ENCODE results near the gene DCDC1.

The DCDC1 gene

GRCh38 chr11:30879322-30880005 lies 490.1 kb downstream of the DCDC1 start:
- no peak for TF ChIP-seq TCF12 (IDR thresholded peaks at IDR 0.05; ENCODE audit: low read depth)
- no peak for TF ChIP-seq MAX (IDR thresholded peaks at IDR 0.05)
- no peak for TF ChIP-seq NFIC (IDR thresholded peaks at IDR 0.05)
- no peak for TF ChIP-seq EP300 (IDR thresholded peaks at IDR 0.05; ENCODE audit: borderline replicate concordance)
- TF ChIP-seq TEAD4 (IDR thresholded peaks at IDR 0.05) = no peak
- no peak for TF ChIP-seq CREB1 (IDR thresholded peaks at IDR 0.05; ENCODE audit: low read depth)
- TF ChIP-seq TAF1 (IDR thresholded peaks at IDR 0.05; ENCODE audit: low read depth) = no peak
- no peak for TF ChIP-seq FOXM1 (IDR thresholded peaks at IDR 0.05; ENCODE audit: borderline replicate concordance, low read depth)
- no peak for TF ChIP-seq ZBTB7A (IDR thresholded peaks at IDR 0.05; ENCODE audit: low read depth)
- no peak for TF ChIP-seq EGR1 (IDR thresholded peaks at IDR 0.05)
- no peak for TF ChIP-seq REST (IDR thresholded peaks at IDR 0.05; ENCODE audit: low read depth)

- TF ChIP-seq TAF1 (IDR thresholded peaks at IDR 0.05; ENCODE audit: low read depth) (no peak), EGR1 (IDR thresholded peaks at IDR 0.05) (no peak), FOXM1 (IDR thresholded peaks at IDR 0.05; ENCODE audit: borderline replicate concordance, low read depth) (no peak), ZBTB7A (IDR thresholded peaks at IDR 0.05; ENCODE audit: low read depth) (no peak), TEAD4 (IDR thresholded peaks at IDR 0.05) (no peak), CREB1 (IDR thresholded peaks at IDR 0.05; ENCODE audit: low read depth) (no peak), MAX (IDR thresholded peaks at IDR 0.05) (no peak), USF1 (IDR thresholded peaks at IDR 0.05) (no peak), NFIC (IDR thresholded peaks at IDR 0.05) (no peak), EP300 (IDR thresholded peaks at IDR 0.05; ENCODE audit: borderline replicate concordance) (no peak), REST (IDR thresholded peaks at IDR 0.05; ENCODE audit: low read depth) (no peak), YY1 (IDR thresholded peaks at IDR 0.05; ENCODE audit: low read depth) (no peak), TCF12 (IDR thresholded peaks at IDR 0.05; ENCODE audit: low read depth) (no peak)
Measured at GRCh38 chr11:30878400-30878799, 491.1 kb downstream of the DCDC1 start.

GRCh38 chr11:30876663-30877396 lies 492.7 kb downstream of the DCDC1 start:
- TF ChIP-seq RAD21 (IDR thresholded peaks at IDR 0.05; ENCODE audit: low read depth) (no peak), YY1 (IDR thresholded peaks at IDR 0.05; ENCODE audit: low read depth) (no peak), NFIC (IDR thresholded peaks at IDR 0.05) (no peak; the same call in 1 of the 2 replicates), CREB1 (IDR thresholded peaks at IDR 0.05; ENCODE audit: low read depth) (no peak), REST (IDR thresholded peaks at IDR 0.05; ENCODE audit: low read depth) (no peak), TAF1 (IDR thresholded peaks at IDR 0.05; ENCODE audit: low read depth) (no peak)

- TF ChIP-seq TAF1 (IDR thresholded peaks at IDR 0.05; ENCODE audit: low read depth) (no peak), NFIC (IDR thresholded peaks at IDR 0.05) (no peak), MAX (IDR thresholded peaks at IDR 0.05) (no peak), CREB1 (IDR thresholded peaks at IDR 0.05; ENCODE audit: low read depth) (no peak), TCF12 (IDR thresholded peaks at IDR 0.05; ENCODE audit: low read depth) (no peak), YY1 (IDR thresholded peaks at IDR 0.05; ENCODE audit: low read depth) (no peak), ZBTB7A (IDR thresholded peaks at IDR 0.05; ENCODE audit: low read depth) (no peak), REST (IDR thresholded peaks at IDR 0.05; ENCODE audit: low read depth) (no peak), EGR1 (IDR thresholded peaks at IDR 0.05) (no peak), CEBPB (IDR thresholded peaks at IDR 0.05) (no peak), TEAD4 (IDR thresholded peaks at IDR 0.05) (no peak)
Measured at GRCh38 chr11:30876228-30876627, 493.3 kb downstream of the DCDC1 start.

Measured in Ishikawa (cell line).